Panc1 (cell line): Measurements from ENCODE around the gene COCH. TPM values are rescaled to one million over a fixed set of nuclear protein-coding genes. Genes with fewer than 3 reads are reported as not detected.

Experiments used
- ATAC-seq: fragments of 200-7000 bp; cut with Tn5 transposase; 2 replicates; pipeline ENCODE4 v1.9.1; 2020; ENCODE audit warnings: mild to moderate bottlenecking, moderate library complexity
- BruUV-seq: library from RNA; stranded (reverse); fragments of 400-500 nt; replicated peaks from 2 replicates; lab custom pipeline; 2021; lab: Mats Ljungman, UMichigan
- CTCF ChIA-PET: fragments of 300-600 bp; sonication (Branson Sonifier 250); formaldehyde crosslinking; loops from one replicate; lab custom pipeline; 2022; ENCODE audit warnings: antibody characterized with exemption; lab: Charles Lee
- POLR2A ChIA-PET: fragments of 300-600 bp; sonication (Branson Sonifier 250); formaldehyde crosslinking; loops from one replicate; lab custom pipeline; 2022; ENCODE audit warnings: antibody characterized with exemption; lab: Charles Lee
- DNase-seq: peaks from one replicate; pipeline ENCODE4 v3.0.0-alpha.2; 2010; ENCODE audit warnings: low read depth, low spot score
- H3K27ac ChIP-seq: 2 replicates; pipeline ENCODE4 v1.5.1; 2011; ENCODE audit warnings: mild to moderate bottlenecking, low read length, inconsistent platforms
- H3K27me3 ChIP-seq: fragments of 200-500 bp; sonication (Bioruptor generic); 2 replicates; pipeline ENCODE4 v1.6.0; 2014; ENCODE audit warnings: low read length, inconsistent platforms; ENCODE audit not compliant: control insufficient read depth, insufficient read depth
- H3K36me3 ChIP-seq: fragments of 200-500 bp; sonication (Bioruptor generic); 2 replicates; pipeline ENCODE4 v1.5.1; 2014; ENCODE audit warnings: inconsistent platforms, mild to moderate bottlenecking, low read length, moderate library complexity; ENCODE audit not compliant: control insufficient read depth, insufficient read depth
- H3K4me1 ChIP-seq: 2 replicates; pipeline ENCODE4 v1.5.1; 2011; ENCODE audit warnings: inconsistent platforms, mild to moderate bottlenecking, low read length, moderate library complexity; ENCODE audit not compliant: control insufficient read depth, insufficient read depth
- H3K4me3 ChIP-seq, 2 experiments: 2 replicates each; pipeline ENCODE4 v1.5.1; 2011 to 2012; ENCODE audit warnings: low read depth in 2 of 2, low read length in 2 of 2, mild to moderate bottlenecking in 2 of 2, inconsistent platforms in 1 of 2, moderate library complexity in 1 of 2
- H3K9me3 ChIP-seq: fragments of 200-500 bp; sonication (Bioruptor generic); 2 replicates; pipeline ENCODE4 v1.5.1; 2014; ENCODE audit warnings: low read depth, mild to moderate bottlenecking, inconsistent platforms, low read length, moderate library complexity; ENCODE audit not compliant: control insufficient read depth, insufficient read depth
- POLR2AphosphoS5 ChIP-seq: IDR thresholded peaks from 2 replicates; pipeline ENCODE4 v1.6.1; 2012; ENCODE audit warnings: mild to moderate bottlenecking, low read depth, low read length, moderate library complexity
- SIN3A ChIP-seq: IDR thresholded peaks from 2 replicates; pipeline ENCODE4 v1.6.1; 2012; ENCODE audit warnings: low read depth, mild to moderate bottlenecking, low read length, moderate library complexity, borderline replicate concordance; ENCODE audit not compliant: insufficient read depth
- TCF7L2 ChIP-seq: IDR thresholded peaks from 2 replicates; pipeline ENCODE4 v1.6.1; 2011; ENCODE audit warnings: mild to moderate bottlenecking, low read depth, low read length, inconsistent platforms
- in situ Hi-C: cut with HindIII; loops from 2 replicates; pipeline ENCODE4 v1.10.0; 2016; ENCODE audit warnings: low sequenced_read_pairs, low pct_unique_long_range_greater_than_20kb
- intact Hi-C: fragments of 100-400 bp; cut with micrococcal nuclease; formaldehyde crosslinking; loops from one replicate; pipeline ENCODE4 v1.10.0; 2022; ENCODE audit not compliant: unreplicated experiment
- total RNA-seq: library from RNA; stranded (reverse); gene quantifications from one replicate; pipeline ENCODE4 v1.2.1, GENCODE V29; 2021; ENCODE audit not compliant: unreplicated experiment
- TF ChIP-seq, protein P1 (sequence below): fragments of 450-650 bp; IDR thresholded peaks from 2 replicates; pipeline ENCODE4 v1.5.1; 2017; ENCODE audit warnings: mild to moderate bottlenecking
- TF ChIP-seq, protein P2 (sequence below), 2 experiments: IDR thresholded peaks; 2 replicates each; pipeline ENCODE4 v1.6.1; 2011 to 2012; ENCODE audit warnings: low read depth in 2 of 2, control low read depth in 1 of 2, low read length in 1 of 2, mild to moderate bottlenecking in 1 of 2, moderate library complexity in 1 of 2; ENCODE audit not compliant: insufficient read depth in 1 of 2

The COCH gene
- total RNA-seq, 1 experiment from 2014 or later = 1.3 TPM

DNA sequence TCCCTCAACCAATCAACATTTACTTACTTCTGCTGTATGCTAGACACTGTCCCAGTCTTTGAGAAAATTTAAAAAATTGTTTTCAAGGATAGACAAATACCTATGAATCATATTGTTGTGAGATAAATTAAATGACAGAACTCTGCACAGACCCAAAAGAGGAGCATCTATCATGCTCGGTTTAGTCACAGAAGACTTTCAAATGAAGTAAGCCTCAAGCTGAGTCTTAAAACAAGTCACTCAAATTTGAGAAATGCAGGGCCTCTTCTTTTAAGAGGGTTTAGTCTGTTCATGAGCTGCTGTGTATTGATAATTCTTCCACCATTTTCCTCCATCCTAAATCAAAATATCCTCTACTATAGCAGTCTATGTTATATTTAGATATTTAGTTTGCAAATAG is 24.4 kb upstream of the COCH start:
- no peak for ATAC-seq
- intact Hi-C loops = no loop called here
- POLR2A ChIA-PET = no interaction called here

DNA sequence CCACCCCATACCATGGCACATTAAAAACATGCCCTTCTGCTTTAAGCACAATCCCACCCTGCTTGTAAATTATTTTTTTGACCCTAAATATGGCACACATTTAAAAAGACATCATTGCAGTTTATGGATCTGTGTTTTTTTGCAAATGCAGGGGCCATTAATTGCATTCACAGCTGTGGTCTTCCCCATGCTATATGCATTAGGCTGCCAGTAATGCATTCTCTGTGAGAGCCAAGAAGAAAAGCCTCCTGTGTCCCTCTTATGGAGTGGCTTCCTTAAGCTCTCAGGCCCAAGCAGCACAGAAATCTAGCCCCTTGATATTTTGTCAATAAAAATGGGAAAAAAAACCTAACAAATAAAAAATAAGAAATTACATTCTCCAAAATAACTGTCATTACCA is 20.4 kb upstream of the COCH start:
- POLR2A ChIA-PET = no interaction called here
- DNase-seq = no peak
- TF ChIP-seq TCF7L2 (no peak), SIN3A (no peak), POLR2AphosphoS5 (no peak)
- TF ChIP-seq, protein P1, sequence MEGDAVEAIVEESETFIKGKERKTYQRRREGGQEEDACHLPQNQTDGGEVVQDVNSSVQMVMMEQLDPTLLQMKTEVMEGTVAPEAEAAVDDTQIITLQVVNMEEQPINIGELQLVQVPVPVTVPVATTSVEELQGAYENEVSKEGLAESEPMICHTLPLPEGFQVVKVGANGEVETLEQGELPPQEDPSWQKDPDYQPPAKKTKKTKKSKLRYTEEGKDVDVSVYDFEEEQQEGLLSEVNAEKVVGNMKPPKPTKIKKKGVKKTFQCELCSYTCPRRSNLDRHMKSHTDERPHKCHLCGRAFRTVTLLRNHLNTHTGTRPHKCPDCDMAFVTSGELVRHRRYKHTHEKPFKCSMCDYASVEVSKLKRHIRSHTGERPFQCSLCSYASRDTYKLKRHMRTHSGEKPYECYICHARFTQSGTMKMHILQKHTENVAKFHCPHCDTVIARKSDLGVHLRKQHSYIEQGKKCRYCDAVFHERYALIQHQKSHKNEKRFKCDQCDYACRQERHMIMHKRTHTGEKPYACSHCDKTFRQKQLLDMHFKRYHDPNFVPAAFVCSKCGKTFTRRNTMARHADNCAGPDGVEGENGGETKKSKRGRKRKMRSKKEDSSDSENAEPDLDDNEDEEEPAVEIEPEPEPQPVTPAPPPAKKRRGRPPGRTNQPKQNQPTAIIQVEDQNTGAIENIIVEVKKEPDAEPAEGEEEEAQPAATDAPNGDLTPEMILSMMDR = no peak
- TF ChIP-seq, protein P2, sequence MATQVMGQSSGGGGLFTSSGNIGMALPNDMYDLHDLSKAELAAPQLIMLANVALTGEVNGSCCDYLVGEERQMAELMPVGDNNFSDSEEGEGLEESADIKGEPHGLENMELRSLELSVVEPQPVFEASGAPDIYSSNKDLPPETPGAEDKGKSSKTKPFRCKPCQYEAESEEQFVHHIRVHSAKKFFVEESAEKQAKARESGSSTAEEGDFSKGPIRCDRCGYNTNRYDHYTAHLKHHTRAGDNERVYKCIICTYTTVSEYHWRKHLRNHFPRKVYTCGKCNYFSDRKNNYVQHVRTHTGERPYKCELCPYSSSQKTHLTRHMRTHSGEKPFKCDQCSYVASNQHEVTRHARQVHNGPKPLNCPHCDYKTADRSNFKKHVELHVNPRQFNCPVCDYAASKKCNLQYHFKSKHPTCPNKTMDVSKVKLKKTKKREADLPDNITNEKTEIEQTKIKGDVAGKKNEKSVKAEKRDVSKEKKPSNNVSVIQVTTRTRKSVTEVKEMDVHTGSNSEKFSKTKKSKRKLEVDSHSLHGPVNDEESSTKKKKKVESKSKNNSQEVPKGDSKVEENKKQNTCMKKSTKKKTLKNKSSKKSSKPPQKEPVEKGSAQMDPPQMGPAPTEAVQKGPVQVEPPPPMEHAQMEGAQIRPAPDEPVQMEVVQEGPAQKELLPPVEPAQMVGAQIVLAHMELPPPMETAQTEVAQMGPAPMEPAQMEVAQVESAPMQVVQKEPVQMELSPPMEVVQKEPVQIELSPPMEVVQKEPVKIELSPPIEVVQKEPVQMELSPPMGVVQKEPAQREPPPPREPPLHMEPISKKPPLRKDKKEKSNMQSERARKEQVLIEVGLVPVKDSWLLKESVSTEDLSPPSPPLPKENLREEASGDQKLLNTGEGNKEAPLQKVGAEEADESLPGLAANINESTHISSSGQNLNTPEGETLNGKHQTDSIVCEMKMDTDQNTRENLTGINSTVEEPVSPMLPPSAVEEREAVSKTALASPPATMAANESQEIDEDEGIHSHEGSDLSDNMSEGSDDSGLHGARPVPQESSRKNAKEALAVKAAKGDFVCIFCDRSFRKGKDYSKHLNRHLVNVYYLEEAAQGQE (IDR thresholded peaks at IDR 0.05; ENCODE audit: insufficient read depth in 1 of 2, low read depth in 2 of 2, low read length in 1 of 2) = no peak
- in situ Hi-C loops (no loop called here), intact Hi-C loops (no loop called here)
- CTCF ChIA-PET = no interaction called here
- ATAC-seq = no peak
- Histone ChIP-seq H3K4me3 (no peak overlapping the region), H3K27me3 (peaks cover 2% of the 10 kb centered on the region; the same call in 1 of the 2 replicates), H3K9me3 (no peaks in the 10 kb centered on the region), H3K36me3 (no peaks in the 10 kb centered on the region), H3K4me1 (no peaks in the 10 kb centered on the region), H3K27ac (no peak overlapping the region)
- BruUV-seq = no TSS peak

More for the DNA sequence above, 24.4 kb upstream of the COCH start:
- in situ Hi-C loops = no loop called here
- TF ChIP-seq, protein P2 (IDR thresholded peaks at IDR 0.05; ENCODE audit: insufficient read depth in 1 of 2, low read depth in 2 of 2, low read length in 1 of 2) = no peak
- TF ChIP-seq SIN3A (no peak), POLR2AphosphoS5 (no peak), TCF7L2 (no peak)
- TF ChIP-seq, protein P1 = no peak
- Histone ChIP-seq H3K27ac (no peak overlapping the region), H3K4me1 (no peaks in the 10 kb centered on the region), H3K27me3 (peaks cover 2% of the 10 kb centered on the region; the same call in 1 of the 2 replicates), H3K9me3 (no peaks in the 10 kb centered on the region), H3K36me3 (no peaks in the 10 kb centered on the region), H3K4me3 (no peak overlapping the region)
- DNase-seq = no peak
- BruUV-seq = no TSS peak
- CTCF ChIA-PET = no interaction called here
